Lower leg skin (tissue), 3 donors: ENCODE data around the gene FLYWCH2.

ENCODE experiments used
- CTCF ChIP-seq, 3 donors: fragments of 450-650 bp; IDR thresholded peaks; one replicate each; pipeline ENCODE4 v1.5.1; 2016; ENCODE audit warnings: antibody characterized with exemption in 3 of 3, mild to moderate bottlenecking in 3 of 3, moderate library complexity in 2 of 3
- POLR2A ChIP-seq, 2 donors: fragments of 450-650 bp; IDR thresholded peaks; one replicate each; pipeline ENCODE4 v1.6.1; 2016 to 2017; ENCODE audit warnings: antibody characterized with exemption in 2 of 2, mild to moderate bottlenecking in 1 of 2, moderate library complexity in 1 of 2

GRCh38 chr16:2846511-2847310, 36.3 kb upstream of the FLYWCH2 start:
- TF ChIP-seq CTCF (IDR thresholded peaks at IDR 0.05) (no peak), POLR2A (IDR thresholded peaks at IDR 0.05) (no peak)
